Ectodermal cell (in vitro differentiated cells): Measurements from ENCODE around the gene HSP90AB1.

Experiments used
- H3K27ac ChIP-seq: 2 replicates; pipeline ENCODE4 v1.7.0; 2013; ENCODE audit warnings: mild to moderate bottlenecking, low read depth, low read length; ENCODE audit not compliant: insufficient read depth, poor library complexity, severe bottlenecking
- H3K27me3 ChIP-seq: 2 replicates; pipeline ENCODE4 v1.7.0; 2013; ENCODE audit warnings: mild to moderate bottlenecking, low read length; ENCODE audit not compliant: insufficient read depth, control insufficient read depth, poor library complexity, severe bottlenecking
- H3K36me3 ChIP-seq: one replicate; pipeline ENCODE4 v1.7.0; 2013; ENCODE audit warnings: low read length; ENCODE audit not compliant: control insufficient read depth, insufficient read depth
- H3K4me1 ChIP-seq: one replicate; pipeline ENCODE4 v1.7.0; 2013; ENCODE audit warnings: low read length; ENCODE audit not compliant: control insufficient read depth, insufficient read depth
- H3K4me3 ChIP-seq: 2 replicates; pipeline ENCODE4 v1.7.0; 2013; ENCODE audit warnings: low read depth, low read length, control low read depth; ENCODE audit not compliant: insufficient read depth
- H3K9me3 ChIP-seq: 2 replicates; pipeline ENCODE4 v1.7.0; 2013; ENCODE audit warnings: mild to moderate bottlenecking, low read length, moderate library complexity; ENCODE audit not compliant: control insufficient read depth
- WGBS, 2 experiments: methylation state at CpG; one replicate each; pipeline ENCODE4 v1.1.7; 2013; ENCODE audit warnings: missing lambda C conversion rate in 2 of 2; 5-methylcytosine and 5-hydroxymethylcytosine counted together

HSP90AB1 gene

DNA sequence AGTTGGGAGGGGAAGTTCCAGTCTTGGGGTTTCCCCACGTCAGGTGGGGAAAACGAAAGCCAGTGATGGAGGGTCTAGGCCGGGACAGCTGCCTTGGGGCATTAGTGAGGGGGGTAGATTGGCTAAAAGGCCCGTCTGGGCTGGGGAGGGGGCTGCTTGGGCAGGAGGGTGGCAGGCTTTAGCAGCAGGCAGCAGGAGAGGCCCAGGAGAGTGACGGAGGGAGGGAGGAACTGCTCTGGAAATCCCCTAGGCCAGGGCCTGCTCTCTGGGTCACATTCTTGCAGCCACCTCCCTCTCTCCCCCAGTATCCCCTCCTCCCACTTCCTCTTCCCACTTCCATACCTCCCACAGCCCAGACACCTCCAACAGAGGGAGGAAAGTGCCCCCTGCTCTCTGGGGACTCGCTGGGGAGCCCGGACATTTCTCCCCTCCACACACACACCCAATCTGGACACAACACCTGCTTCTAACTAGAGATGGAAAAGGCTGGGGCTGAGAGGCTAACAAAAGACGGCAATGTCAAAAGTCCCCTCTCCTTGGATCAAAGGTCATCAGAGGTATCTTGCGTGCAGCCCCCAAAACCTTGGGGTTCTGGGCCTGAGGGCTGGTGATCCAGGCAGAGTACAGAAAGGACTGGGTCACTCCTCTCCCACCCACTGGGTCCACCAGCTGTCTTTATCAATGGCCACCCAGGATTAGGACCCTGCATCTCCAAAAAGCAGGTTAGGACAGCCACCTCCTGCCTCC lies 16.6 kb downstream of the HSP90AB1 start:
- Histone ChIP-seq H3K4me1 (peaks cover 34% of the 10 kb centered on the region), H3K4me3 (peak overlapping the region; percentile 66), H3K27me3 (no peaks in the 10 kb centered on the region), H3K27ac (no peak overlapping the region), H3K36me3 (peaks cover 4% of the 10 kb centered on the region), H3K9me3 (no peaks in the 10 kb centered on the region)
- WGBS, 2 experiments: 45 to 46% methylated on average over 8 to 9 of the region's 9 CpGs

- Histone ChIP-seq H3K4me3 (peak overlapping the region; percentile 66), H3K9me3 (no peaks in the 10 kb centered on the region), H3K27ac (no peak overlapping the region), H3K36me3 (peaks cover 4% of the 10 kb centered on the region), H3K4me1 (peaks cover 41% of the 10 kb centered on the region), H3K27me3 (peaks cover 7% of the 10 kb centered on the region)
- 10 to 14% methylated on average over 13 of the region's 13 CpGs for WGBS, 2 experiments
Observed at GRCh38 chr6:44264154-44265006, 17.5 kb downstream of the HSP90AB1 start.

DNA sequence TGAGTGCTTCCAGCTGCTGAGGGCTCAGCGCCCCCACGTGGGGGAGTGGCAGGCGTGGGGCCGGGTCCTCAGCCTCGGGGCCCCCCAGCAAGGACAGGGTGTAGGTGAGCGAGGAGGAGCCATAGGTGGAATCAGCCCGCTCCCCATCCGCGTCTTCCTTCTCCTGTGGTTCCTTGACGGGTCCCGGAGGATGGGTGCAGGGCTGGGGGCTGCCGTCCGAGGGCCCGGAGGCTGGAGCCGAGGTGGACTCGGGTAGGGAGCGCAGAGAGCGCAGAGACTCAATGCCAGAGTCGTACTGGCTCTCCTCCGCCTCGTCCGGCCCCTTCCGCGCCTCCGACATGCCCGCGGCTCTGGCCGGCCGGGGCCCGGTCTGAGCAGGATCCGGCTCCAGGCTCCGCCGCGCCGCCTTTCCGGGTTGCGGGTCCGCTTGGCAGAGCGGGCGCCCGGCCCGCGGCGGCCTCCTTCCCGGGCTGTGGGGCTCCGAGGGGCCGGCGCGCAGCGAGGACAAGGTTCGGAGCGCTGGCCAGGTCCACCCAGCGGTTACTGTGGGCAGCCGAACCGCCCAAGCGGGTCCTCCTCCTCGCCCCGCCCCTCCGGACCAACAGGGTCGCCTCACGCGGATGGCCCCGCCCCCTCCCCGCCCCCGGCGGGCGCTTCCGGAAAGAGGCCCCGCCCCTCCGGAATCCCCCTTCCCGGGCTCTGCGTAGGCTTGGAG lies 18.3 kb downstream of the HSP90AB1 start, which contains the start of gene NFKBIE:
Gene NFKBIE, minus strand, starts transcription at position 545 of the 715 bp plus-strand sequence. Its CDS starts 205 bp downstream, at position 340.
- Histone ChIP-seq H3K27me3 (peaks cover 15% of the 10 kb centered on the region), H3K4me1 (peaks cover 46% of the 10 kb centered on the region), H3K36me3 (peaks cover 4% of the 10 kb centered on the region), H3K9me3 (no peaks in the 10 kb centered on the region), H3K27ac (no peak within 1 kb of the TSS), H3K4me3 (peak within 1 kb of the TSS; percentile 66)
- WGBS, 2 experiments: 0 to 1% methylated on average over 72 of the region's 72 CpGs

- no peak overlapping the region for H3K27ac ChIP-seq
- WGBS, 2 experiments: 70 to 73% methylated on average over 17 of the region's 17 CpGs
Observed at GRCh38 chr6:44265722-44266233, 18.9 kb downstream of the HSP90AB1 start.

GRCh38 chr6:44266347-44266746 lies 19.4 kb downstream of the HSP90AB1 start:
- H3K4me1 ChIP-seq: peaks cover 50% of the 10 kb centered on the region
- whole genome bisulfite sequencing, 2 experiments: 90 to 93% methylated on average over 3 of the region's 3 CpGs

More at GRCh38 chr6:44265722-44266233, 18.9 kb downstream of the HSP90AB1 start:
- Histone ChIP-seq H3K4me3 (peak overlapping the region; percentile 66), H3K4me1 (peaks cover 46% of the 10 kb centered on the region), H3K9me3 (no peaks in the 10 kb centered on the region), H3K27me3 (peaks cover 17% of the 10 kb centered on the region), H3K36me3 (peaks cover 4% of the 10 kb centered on the region)

GRCh38 chr6:44267252-44267651 lies 20.4 kb downstream of the HSP90AB1 start:
- Histone ChIP-seq H3K36me3 (no peaks in the 10 kb centered on the region), H3K4me1 (peaks cover 51% of the 10 kb centered on the region), H3K27me3 (peaks cover 20% of the 10 kb centered on the region), H3K4me3 (no peak overlapping the region), H3K27ac (no peak overlapping the region), H3K9me3 (no peaks in the 10 kb centered on the region)
- 87 to 88% methylated on average over 10 of the region's 10 CpGs for WGBS, 2 experiments

More at GRCh38 chr6:44266347-44266746, 19.4 kb downstream of the HSP90AB1 start:
- no peak overlapping the region for H3K27ac ChIP-seq
- peaks cover 4% of the 10 kb centered on the region for H3K36me3 ChIP-seq
- H3K27me3 ChIP-seq: peaks cover 18% of the 10 kb centered on the region
- H3K9me3 ChIP-seq: no peaks in the 10 kb centered on the region
- no peak overlapping the region for H3K4me3 ChIP-seq

DNA sequence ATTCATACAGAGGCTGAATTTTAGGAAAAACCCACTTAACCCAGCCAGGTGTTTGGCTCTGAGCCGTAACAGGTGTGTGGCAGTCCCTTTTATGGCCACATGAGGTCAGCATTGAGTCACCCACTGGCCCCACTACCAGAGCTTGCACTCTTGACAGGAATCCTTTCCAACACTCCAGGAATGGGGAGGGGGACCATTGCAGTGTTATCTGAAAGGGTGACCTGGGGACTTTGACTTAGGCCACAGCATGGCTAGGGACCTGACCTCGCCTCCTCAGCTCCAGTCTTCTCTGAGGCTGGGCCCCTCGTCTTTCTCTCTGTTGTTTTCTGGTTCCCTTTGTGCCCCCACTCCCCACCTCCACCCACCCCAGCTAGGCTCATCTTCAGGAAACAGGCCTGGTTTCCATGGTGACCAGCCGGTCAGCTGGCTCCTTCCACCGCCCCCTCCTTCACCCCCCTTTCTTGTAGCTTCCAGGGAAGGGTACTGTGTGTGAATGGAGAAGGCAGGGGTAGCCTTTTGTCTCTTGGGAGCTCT lies 21.3 kb downstream of the HSP90AB1 start:
- peaks cover 42% of the 10 kb centered on the region for H3K4me1 ChIP-seq
- H3K9me3 ChIP-seq: no peaks in the 10 kb centered on the region
- H3K4me3 ChIP-seq: no peak overlapping the region
- H3K27ac ChIP-seq: peak overlapping the region; percentile 2
- 5 to 12% methylated on average over 3 to 5 of the region's 5 CpGs for WGBS, 2 experiments
- no peaks in the 10 kb centered on the region for H3K36me3 ChIP-seq
- H3K27me3 ChIP-seq: peaks cover 20% of the 10 kb centered on the region

- 86 to 100% methylated on average over 1 of the region's 1 CpG for whole genome bisulfite sequencing, 2 experiments
- Histone ChIP-seq H3K4me1 (peaks cover 30% of the 10 kb centered on the region), H3K27ac (no peak overlapping the region), H3K27me3 (peaks cover 22% of the 10 kb centered on the region), H3K9me3 (no peaks in the 10 kb centered on the region), H3K4me3 (no peak overlapping the region), H3K36me3 (no peaks in the 10 kb centered on the region)
Observed at GRCh38 chr6:44269178-44269920, 22.4 kb downstream of the HSP90AB1 start.

GRCh38 chr6:44269921-44270525 lies 23.1 kb downstream of the HSP90AB1 start, which contains the start of gene TMEM151B:
TSS of gene TMEM151B (plus strand) at chr6:44270450. CDS start at chr6:44270743, 293 bp downstream.
- H3K27ac ChIP-seq: no peak within 1 kb of the TSS
- peaks cover 28% of the 10 kb centered on the region for H3K27me3 ChIP-seq
- 4% methylated on average over 27 to 29 of the region's 29 CpGs for WGBS, 2 experiments
- no peaks in the 10 kb centered on the region for H3K9me3 ChIP-seq
- peak within 1 kb of the TSS; percentile 36 for H3K4me3 ChIP-seq
- no peaks in the 10 kb centered on the region for H3K36me3 ChIP-seq
- H3K4me1 ChIP-seq: peaks cover 25% of the 10 kb centered on the region
